Hepatic stellate cell (primary cell): Measurements from ENCODE around the gene TATDN3.
A peak's percentile ranks its signal among the peaks of the same experiment; 100 is the strongest.
"Not testable (repeated sequence)": the region's sequence is repeated elsewhere in the genome, so short reads cannot be mapped to it uniquely, and the experiment has no call there.

ENCODE experiments used
- DNase-seq: peaks from one replicate; pipeline ENCODE4 v3.0.0; 2011; ENCODE audit warnings: low spot score

Gene TATDN3

GRCh38 chr1:212775241-212775640 is 16.5 kb upstream of the TATDN3 start:
- no peak for DNase-seq

GRCh38 chr1:212777151-212777550 is 14.5 kb upstream of the TATDN3 start:
- no peak for DNase-seq

- DNase-seq = not testable (repeated sequence)
Measured at GRCh38 chr1:212779086-212779485, 12.6 kb upstream of the TATDN3 start.

- DNase-seq = no peak
Measured at GRCh38 chr1:212780759-212781158, 10.9 kb upstream of the TATDN3 start.

- DNase-seq = no peak
Measured at GRCh38 chr1:212781225-212781624, 10.5 kb upstream of the TATDN3 start.

- DNase-seq = no peak
Measured at GRCh38 chr1:212782422-212783154, 9.1 kb upstream of the TATDN3 start.

- DNase-seq = no peak
Measured at GRCh38 chr1:212783976-212784375, 7.7 kb upstream of the TATDN3 start.

- no peak for DNase-seq
Measured at GRCh38 chr1:212785871-212786270, 5.8 kb upstream of the TATDN3 start.

- peak; percentile 81 for DNase-seq
Measured at GRCh38 chr1:212791261-212791675, 426 bp upstream of the TATDN3 start.

GRCh38 chr1:212792396-212792908 is 758 bp downstream of the TATDN3 start:
- no peak for DNase-seq

- DNase-seq = no peak
Measured at GRCh38 chr1:212794561-212795014, 2.9 kb downstream of the TATDN3 start.

- DNase-seq = no peak
Measured at GRCh38 chr1:212797681-212798080, 6.0 kb downstream of the TATDN3 start.

- DNase-seq = no peak
Measured at GRCh38 chr1:212805767-212806166, 14.1 kb downstream of the TATDN3 start.

GRCh38 chr1:212814537-212815334 is 23.0 kb downstream of the TATDN3 start:
- no peak for DNase-seq

- DNase-seq = no peak
Measured at GRCh38 chr1:212816567-212817278, 25.0 kb downstream of the TATDN3 start.

- no peak for DNase-seq
Measured at GRCh38 chr1:212819726-212820125, 28.0 kb downstream of the TATDN3 start.

- DNase-seq = no peak
Measured at GRCh38 chr1:212820969-212821368, 29.3 kb downstream of the TATDN3 start.

- DNase-seq = no peak
Measured at GRCh38 chr1:212822956-212823355, 31.3 kb downstream of the TATDN3 start.

GRCh38 chr1:212824201-212824600 is 32.5 kb downstream of the TATDN3 start:
- DNase-seq = no peak

- DNase-seq = no peak
Measured at GRCh38 chr1:212825798-212826452, 34.2 kb downstream of the TATDN3 start.

- DNase-seq = no peak
Measured at GRCh38 chr1:212827171-212827776, 35.6 kb downstream of the TATDN3 start.
